Vagina (tissue), 2 donors: ENCODE measurements around the gene NHSL2.

Source experiments
- POLR2A ChIP-seq, 2 donors: fragments of 450-650 bp; IDR thresholded peaks; one replicate each; pipeline ENCODE4 v1.6.1; 2017; ENCODE audit warnings: antibody characterized with exemption in 2 of 2, mild to moderate bottlenecking in 2 of 2, moderate library complexity in 2 of 2
- POLR2AphosphoS5 ChIP-seq, 2 donors: sonication (generic); formaldehyde crosslinking; IDR thresholded peaks; one replicate each; pipeline ENCODE4 v1.9.0; 2017; ENCODE audit warnings: antibody characterized with exemption in 2 of 2, mild to moderate bottlenecking in 2 of 2, low read depth in 1 of 2; ENCODE audit not compliant: insufficient read depth in 1 of 2
- TF ChIP-seq, protein P1 (sequence below), 3 experiments: fragments of 450-650 bp in 2 of 3; fragments of 200-600 bp in 1 of 3; sonication (generic) in 1 of 3; IDR thresholded peaks; one replicate each; pipeline ENCODE4 v1.5.1; 2017 to 2019; ENCODE audit warnings: antibody characterized with exemption in 3 of 3, mild to moderate bottlenecking in 2 of 3, moderate library complexity in 2 of 3

DNA sequence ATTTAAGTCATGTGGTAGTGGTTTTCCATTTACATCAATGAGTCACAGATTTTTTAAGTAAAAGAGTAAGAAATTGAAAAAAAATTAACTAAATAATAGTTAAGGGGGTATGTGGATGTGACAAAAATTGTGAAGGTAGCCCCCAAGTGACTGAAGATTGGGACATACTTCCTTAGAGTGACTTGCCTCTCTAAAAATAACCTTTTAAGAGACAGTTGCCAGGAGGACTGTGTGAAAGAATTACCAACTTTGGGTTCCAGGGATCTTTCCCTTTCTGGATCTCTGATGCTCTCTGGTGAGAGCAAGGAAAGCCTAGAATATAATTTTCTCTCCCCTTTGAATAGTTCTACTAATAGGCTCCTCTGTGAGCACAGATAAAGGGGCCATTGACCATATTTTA lies 42.7 kb downstream of the NHSL2 start:
- TF ChIP-seq, protein P1, sequence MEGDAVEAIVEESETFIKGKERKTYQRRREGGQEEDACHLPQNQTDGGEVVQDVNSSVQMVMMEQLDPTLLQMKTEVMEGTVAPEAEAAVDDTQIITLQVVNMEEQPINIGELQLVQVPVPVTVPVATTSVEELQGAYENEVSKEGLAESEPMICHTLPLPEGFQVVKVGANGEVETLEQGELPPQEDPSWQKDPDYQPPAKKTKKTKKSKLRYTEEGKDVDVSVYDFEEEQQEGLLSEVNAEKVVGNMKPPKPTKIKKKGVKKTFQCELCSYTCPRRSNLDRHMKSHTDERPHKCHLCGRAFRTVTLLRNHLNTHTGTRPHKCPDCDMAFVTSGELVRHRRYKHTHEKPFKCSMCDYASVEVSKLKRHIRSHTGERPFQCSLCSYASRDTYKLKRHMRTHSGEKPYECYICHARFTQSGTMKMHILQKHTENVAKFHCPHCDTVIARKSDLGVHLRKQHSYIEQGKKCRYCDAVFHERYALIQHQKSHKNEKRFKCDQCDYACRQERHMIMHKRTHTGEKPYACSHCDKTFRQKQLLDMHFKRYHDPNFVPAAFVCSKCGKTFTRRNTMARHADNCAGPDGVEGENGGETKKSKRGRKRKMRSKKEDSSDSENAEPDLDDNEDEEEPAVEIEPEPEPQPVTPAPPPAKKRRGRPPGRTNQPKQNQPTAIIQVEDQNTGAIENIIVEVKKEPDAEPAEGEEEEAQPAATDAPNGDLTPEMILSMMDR (IDR thresholded peaks at IDR 0.05): no peak
- TF ChIP-seq POLR2A (IDR thresholded peaks at IDR 0.05) (no peak), POLR2AphosphoS5 (IDR thresholded peaks at IDR 0.05; ENCODE audit: insufficient read depth in 1 of 2, low read depth in 1 of 2) (no peak)
